OCI-LY3 (cell line): ENCODE results near the gene TOM1L2.

Experiments
- H2AFZ ChIP-seq: fragments of 200-600, 300-600 bp; shearing (Covaris generic); 2 replicates; pipeline ENCODE4 v1.6.0; 2014; ENCODE audit warnings: antibody characterized with exemption, low read depth, low read length
- H3K27ac ChIP-seq: fragments of 200-600, 300-600 bp; sonication (generic); 2 replicates; pipeline ENCODE4 v1.5.1; 2014; ENCODE audit warnings: mild to moderate bottlenecking, low read length, moderate library complexity, mixed read lengths
- H3K27me3 ChIP-seq: fragments of 200-600, 300-600 bp; sonication (generic); 2 replicates; pipeline ENCODE4 v1.6.1; 2014; ENCODE audit warnings: low read depth, low read length, mixed read lengths
- H3K36me3 ChIP-seq: fragments of 200-600, 300-600 bp; sonication (generic); replicated peaks from 2 replicates; pipeline ENCODE3; 2014; ENCODE audit warnings: low read depth, low read length, mixed read lengths
- H3K4me1 ChIP-seq: fragments of 300-600, 200-600 bp; sonication (generic); 2 replicates; pipeline ENCODE4 v1.6.1; 2014; ENCODE audit warnings: low read length, mixed read lengths
- H3K4me2 ChIP-seq: fragments of 200-600, 300-600 bp; sonication (generic); 2 replicates; pipeline ENCODE4 v1.6.1; 2014; ENCODE audit warnings: low read length, mixed read lengths
- H3K4me3 ChIP-seq: fragments of 300-600, 200-600 bp; sonication (generic); 2 replicates; pipeline ENCODE4 v1.5.1; 2014; ENCODE audit warnings: antibody characterized with exemption, mild to moderate bottlenecking, low read length, moderate library complexity
- H3K79me2 ChIP-seq: fragments of 300-600, 200-600 bp; shearing (Covaris generic); 2 replicates; pipeline ENCODE4 v1.6.1; 2014; ENCODE audit warnings: mild to moderate bottlenecking, low read length, mixed read lengths
- H3K9ac ChIP-seq: fragments of 300-600, 200-600 bp; shearing (Covaris generic); 2 replicates; pipeline ENCODE4 v1.6.0; 2014; ENCODE audit warnings: mild to moderate bottlenecking, low read length, moderate library complexity
- H3K9me3 ChIP-seq: fragments of 200-600, 300-600 bp; shearing (Covaris generic); 2 replicates; pipeline ENCODE4 v1.6.1; 2014; ENCODE audit warnings: low read length, mixed read lengths; ENCODE audit not compliant: insufficient read depth
- H4K20me1 ChIP-seq: fragments of 200-600, 300-600 bp; sonication (generic); 2 replicates; pipeline ENCODE4 v1.6.1; 2016; ENCODE audit warnings: low read length, mixed read lengths; ENCODE audit not compliant: insufficient read depth
- EZH2phosphoT487 ChIP-seq: fragments of 200-600 bp; shearing (Covaris generic); IDR thresholded peaks from 2 replicates; pipeline ENCODE4 v1.6.1; 2018; ENCODE audit warnings: antibody characterized with exemption, mixed run types, low read depth
- TF ChIP-seq, protein P1 (sequence below): fragments of 200-600, 300-600 bp; sonication (generic); IDR thresholded peaks from 2 replicates; pipeline ENCODE4 v1.5.1; 2014; ENCODE audit warnings: antibody characterized with exemption, low read length, low read depth

TOM1L2 gene

DNA sequence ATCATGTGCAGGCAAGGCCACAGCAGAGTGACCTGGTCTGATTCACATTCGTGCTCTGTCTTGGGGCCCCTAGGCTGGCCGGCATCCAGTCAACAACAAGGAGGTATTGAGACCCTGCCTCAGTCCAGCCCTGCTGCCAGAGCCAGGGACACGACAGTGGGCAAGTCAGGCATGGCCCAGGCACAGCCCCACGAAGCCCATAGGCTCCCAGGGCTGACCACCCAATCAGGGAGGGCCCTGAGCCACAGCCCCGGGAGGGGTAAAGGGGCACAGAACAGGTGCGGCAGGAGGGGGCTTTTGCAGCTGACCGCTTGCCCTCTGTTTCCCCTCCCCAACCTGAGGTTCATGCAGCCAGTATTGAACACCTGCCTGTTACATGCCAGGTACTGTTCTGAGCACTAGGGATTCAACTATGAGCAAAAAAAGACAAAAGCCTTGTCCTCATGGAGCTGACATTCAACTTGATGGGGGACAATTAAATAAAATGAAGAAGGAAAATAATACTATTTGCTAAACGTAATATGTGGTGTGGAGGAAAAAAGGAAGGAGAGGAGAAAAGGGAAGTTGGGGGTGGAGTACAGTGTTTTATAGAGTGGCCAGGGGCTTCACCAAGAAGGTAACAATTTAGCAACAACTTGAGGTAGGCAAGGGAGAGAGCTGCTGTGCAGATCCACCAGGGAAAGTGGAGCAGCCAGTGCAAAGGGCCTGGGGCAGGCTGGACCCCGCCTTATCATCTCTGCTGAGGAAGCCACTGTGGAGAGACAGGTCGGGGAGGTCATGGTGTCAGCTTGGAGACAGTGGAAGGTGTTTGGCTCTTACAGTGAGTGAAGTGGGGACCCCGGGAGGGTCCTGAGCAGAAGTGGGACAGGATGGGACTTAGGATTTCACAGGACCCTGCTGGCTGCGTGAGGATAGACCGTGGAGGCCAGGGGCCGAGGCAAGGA lies 6.6 kb upstream of the TOM1L2 start:
- H3K79me2 ChIP-seq: no peaks in the 10 kb centered on the region
- H3K9ac ChIP-seq: no peak overlapping the region
- no peaks in the 10 kb centered on the region for H3K27me3 ChIP-seq
- H3K4me1 ChIP-seq: no peaks in the 10 kb centered on the region
- H3K27ac ChIP-seq: no peak overlapping the region
- H3K4me3 ChIP-seq: no peak overlapping the region
- no peaks in the 10 kb centered on the region for H3K36me3 ChIP-seq
- no peaks in the 10 kb centered on the region for H4K20me1 ChIP-seq
- no peaks in the 10 kb centered on the region for H3K9me3 ChIP-seq
- no peak for TF ChIP-seq EZH2phosphoT487
- TF ChIP-seq, protein P1, sequence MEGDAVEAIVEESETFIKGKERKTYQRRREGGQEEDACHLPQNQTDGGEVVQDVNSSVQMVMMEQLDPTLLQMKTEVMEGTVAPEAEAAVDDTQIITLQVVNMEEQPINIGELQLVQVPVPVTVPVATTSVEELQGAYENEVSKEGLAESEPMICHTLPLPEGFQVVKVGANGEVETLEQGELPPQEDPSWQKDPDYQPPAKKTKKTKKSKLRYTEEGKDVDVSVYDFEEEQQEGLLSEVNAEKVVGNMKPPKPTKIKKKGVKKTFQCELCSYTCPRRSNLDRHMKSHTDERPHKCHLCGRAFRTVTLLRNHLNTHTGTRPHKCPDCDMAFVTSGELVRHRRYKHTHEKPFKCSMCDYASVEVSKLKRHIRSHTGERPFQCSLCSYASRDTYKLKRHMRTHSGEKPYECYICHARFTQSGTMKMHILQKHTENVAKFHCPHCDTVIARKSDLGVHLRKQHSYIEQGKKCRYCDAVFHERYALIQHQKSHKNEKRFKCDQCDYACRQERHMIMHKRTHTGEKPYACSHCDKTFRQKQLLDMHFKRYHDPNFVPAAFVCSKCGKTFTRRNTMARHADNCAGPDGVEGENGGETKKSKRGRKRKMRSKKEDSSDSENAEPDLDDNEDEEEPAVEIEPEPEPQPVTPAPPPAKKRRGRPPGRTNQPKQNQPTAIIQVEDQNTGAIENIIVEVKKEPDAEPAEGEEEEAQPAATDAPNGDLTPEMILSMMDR: no peak
- no peak overlapping the region for H3K4me2 ChIP-seq
- H2AFZ ChIP-seq: no peak overlapping the region

GRCh38 chr17:17976931-17977570 lies 4.9 kb upstream of the TOM1L2 start:
- no peak overlapping the region for H3K27ac ChIP-seq
- no peaks in the 10 kb centered on the region for H3K9me3 ChIP-seq
- H3K4me3 ChIP-seq: no peak overlapping the region
- H3K4me1 ChIP-seq: no peaks in the 10 kb centered on the region
- no peaks in the 10 kb centered on the region for H3K36me3 ChIP-seq
- H3K9ac ChIP-seq: no peak overlapping the region
- no peak overlapping the region for H2AFZ ChIP-seq
- H3K4me2 ChIP-seq: no peak overlapping the region
- H3K27me3 ChIP-seq: no peaks in the 10 kb centered on the region
- H4K20me1 ChIP-seq: no peaks in the 10 kb centered on the region
- TF ChIP-seq, protein P1: no peak
- no peak for TF ChIP-seq EZH2phosphoT487
- H3K79me2 ChIP-seq: no peaks in the 10 kb centered on the region

DNA sequence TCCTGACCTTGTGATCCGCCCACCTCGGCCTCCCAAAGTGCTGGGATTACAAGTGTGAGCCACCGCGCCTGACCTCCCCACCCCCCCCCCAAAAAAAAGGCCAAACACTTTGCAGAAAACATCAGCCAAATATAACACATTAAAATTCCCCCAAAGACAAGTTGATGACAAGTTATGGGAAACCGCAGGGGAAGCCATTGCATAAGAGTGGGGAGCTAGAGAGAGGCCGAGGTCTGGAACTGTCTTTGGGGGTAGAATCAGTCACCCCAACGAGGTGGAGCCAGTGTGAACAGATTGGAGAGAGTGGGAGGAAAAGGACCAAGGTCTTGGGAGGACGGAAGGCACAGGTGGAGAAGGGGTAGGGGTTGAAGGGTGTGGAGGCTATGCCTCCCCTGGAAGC lies 3.2 kb upstream of the TOM1L2 start:
- no peaks in the 10 kb centered on the region for H3K36me3 ChIP-seq
- no peak overlapping the region for H3K9ac ChIP-seq
- 0 out of 2 replicates have a peak, but pooled peaks cover 2% of the 10 kb centered on the region for H3K4me1 ChIP-seq
- H3K4me2 ChIP-seq: no peak overlapping the region
- no peak overlapping the region for H3K27ac ChIP-seq
- H3K9me3 ChIP-seq: no peaks in the 10 kb centered on the region
- no peak overlapping the region for H2AFZ ChIP-seq
- no peaks in the 10 kb centered on the region for H3K79me2 ChIP-seq
- H3K27me3 ChIP-seq: no peaks in the 10 kb centered on the region
- no peak for TF ChIP-seq EZH2phosphoT487
- TF ChIP-seq, protein P1: no peak
- no peaks in the 10 kb centered on the region for H4K20me1 ChIP-seq
- H3K4me3 ChIP-seq: no peak overlapping the region

GRCh38 chr17:17972952-17973254 lies 703 bp upstream of the TOM1L2 start:
- Histone ChIP-seq H3K4me1 (0 out of 2 replicates have a peak, but pooled peaks cover 2% of the 10 kb centered on the region), H4K20me1 (no peaks in the 10 kb centered on the region), H3K79me2 (no peaks in the 10 kb centered on the region), H3K9me3 (no peaks in the 10 kb centered on the region), H3K36me3 (no peaks in the 10 kb centered on the region), H2AFZ (no peak overlapping the region), H3K4me3 (peak overlapping the region; percentile 73), H3K9ac (no peak overlapping the region), H3K27me3 (no peaks in the 10 kb centered on the region), H3K4me2 (peak overlapping the region; percentile 59), H3K27ac (no peak overlapping the region)
- TF ChIP-seq, protein P1: no peak
- no peak for TF ChIP-seq EZH2phosphoT487
